Hindlimb muscle (tissue), 1 donor: ENCODE results near the gene RRAGC. TPM values are rescaled to one million over a fixed set of nuclear protein-coding genes. Genes with fewer than 3 reads are reported as not detected.

Experiments used
- polyA plus RNA-seq: library from polyadenylated mRNA; unstranded; fragments of 120-200 nt; gene quantifications from one replicate; pipeline ENCODE4 v1.2.1, GENCODE V29; 2013; ENCODE audit not compliant: insufficient read length

RRAGC gene
- polyA plus RNA-seq, 1 donor: 19.7 TPM

Other genes with a start within 250 kb of the RRAGC start
- 19.8 TPM for gene MYCBP, start 13.6 kb upstream of the RRAGC start, polyA plus RNA-seq
- 0.34 TPM for gene GJA9, start 21.8 kb upstream of the RRAGC start, polyA plus RNA-seq
- 0.76 TPM for gene RHBDL2, start 82.1 kb upstream of the RRAGC start, polyA plus RNA-seq
- gene AKIRIN1, start 131.5 kb upstream of the RRAGC start, polyA plus RNA-seq: 31.0 TPM
- 302 TPM for gene NDUFS5, start 166.6 kb upstream of the RRAGC start, polyA plus RNA-seq